Panc1 (cell line): ENCODE measurements around the gene KCNAB1. TPM values are rescaled to one million over a fixed set of nuclear protein-coding genes. Genes with fewer than 3 reads are reported as not detected.

ENCODE experiments used
- ATAC-seq: fragments of 200-7000 bp; cut with Tn5 transposase; 2 replicates; pipeline ENCODE4 v1.9.1; 2020; ENCODE audit warnings: mild to moderate bottlenecking, moderate library complexity
- BruUV-seq: library from RNA; stranded (reverse); fragments of 400-500 nt; replicated peaks from 2 replicates; lab custom pipeline; 2021; lab: Mats Ljungman, UMichigan
- CTCF ChIA-PET: fragments of 300-600 bp; sonication (Branson Sonifier 250); formaldehyde crosslinking; loops from one replicate; lab custom pipeline; 2022; ENCODE audit warnings: antibody characterized with exemption; lab: Charles Lee
- POLR2A ChIA-PET: fragments of 300-600 bp; sonication (Branson Sonifier 250); formaldehyde crosslinking; loops from one replicate; lab custom pipeline; 2022; ENCODE audit warnings: antibody characterized with exemption; lab: Charles Lee
- DNase-seq: peaks from one replicate; pipeline ENCODE4 v3.0.0-alpha.2; 2010; ENCODE audit warnings: low read depth, low spot score
- H3K27ac ChIP-seq: 2 replicates; pipeline ENCODE4 v1.5.1; 2011; ENCODE audit warnings: mild to moderate bottlenecking, low read length, inconsistent platforms
- H3K27me3 ChIP-seq: fragments of 200-500 bp; sonication (Bioruptor generic); 2 replicates; pipeline ENCODE4 v1.6.0; 2014; ENCODE audit warnings: low read length, inconsistent platforms; ENCODE audit not compliant: control insufficient read depth, insufficient read depth
- H3K36me3 ChIP-seq: fragments of 200-500 bp; sonication (Bioruptor generic); 2 replicates; pipeline ENCODE4 v1.5.1; 2014; ENCODE audit warnings: inconsistent platforms, mild to moderate bottlenecking, low read length, moderate library complexity; ENCODE audit not compliant: control insufficient read depth, insufficient read depth
- H3K4me1 ChIP-seq: 2 replicates; pipeline ENCODE4 v1.5.1; 2011; ENCODE audit warnings: inconsistent platforms, mild to moderate bottlenecking, low read length, moderate library complexity; ENCODE audit not compliant: control insufficient read depth, insufficient read depth
- H3K4me3 ChIP-seq, 2 experiments: 2 replicates each; pipeline ENCODE4 v1.5.1; 2011 to 2012; ENCODE audit warnings: low read depth in 2 of 2, low read length in 2 of 2, mild to moderate bottlenecking in 2 of 2, inconsistent platforms in 1 of 2, moderate library complexity in 1 of 2
- H3K9me3 ChIP-seq: fragments of 200-500 bp; sonication (Bioruptor generic); 2 replicates; pipeline ENCODE4 v1.5.1; 2014; ENCODE audit warnings: low read depth, mild to moderate bottlenecking, inconsistent platforms, low read length, moderate library complexity; ENCODE audit not compliant: control insufficient read depth, insufficient read depth
- POLR2AphosphoS5 ChIP-seq: IDR thresholded peaks from 2 replicates; pipeline ENCODE4 v1.6.1; 2012; ENCODE audit warnings: mild to moderate bottlenecking, low read depth, low read length, moderate library complexity
- SIN3A ChIP-seq: IDR thresholded peaks from 2 replicates; pipeline ENCODE4 v1.6.1; 2012; ENCODE audit warnings: low read depth, mild to moderate bottlenecking, low read length, moderate library complexity, borderline replicate concordance; ENCODE audit not compliant: insufficient read depth
- TCF7L2 ChIP-seq: IDR thresholded peaks from 2 replicates; pipeline ENCODE4 v1.6.1; 2011; ENCODE audit warnings: mild to moderate bottlenecking, low read depth, low read length, inconsistent platforms
- in situ Hi-C: cut with HindIII; loops from 2 replicates; pipeline ENCODE4 v1.10.0; 2016; ENCODE audit warnings: low sequenced_read_pairs, low pct_unique_long_range_greater_than_20kb
- intact Hi-C: fragments of 100-400 bp; cut with micrococcal nuclease; formaldehyde crosslinking; loops from one replicate; pipeline ENCODE4 v1.10.0; 2022; ENCODE audit not compliant: unreplicated experiment
- total RNA-seq: library from RNA; stranded (reverse); gene quantifications from one replicate; pipeline ENCODE4 v1.2.1, GENCODE V29; 2021; ENCODE audit not compliant: unreplicated experiment
- TF ChIP-seq, protein P1 (sequence below), 2 experiments: IDR thresholded peaks; 2 replicates each; pipeline ENCODE4 v1.6.1; 2011 to 2012; ENCODE audit warnings: low read depth in 2 of 2, control low read depth in 1 of 2, low read length in 1 of 2, mild to moderate bottlenecking in 1 of 2, moderate library complexity in 1 of 2; ENCODE audit not compliant: insufficient read depth in 1 of 2
- TF ChIP-seq, protein P2 (sequence below): fragments of 450-650 bp; IDR thresholded peaks from 2 replicates; pipeline ENCODE4 v1.5.1; 2017; ENCODE audit warnings: mild to moderate bottlenecking

Gene KCNAB1
- total RNA-seq, 1 experiment from 2014 or later, result not detected

DNA sequence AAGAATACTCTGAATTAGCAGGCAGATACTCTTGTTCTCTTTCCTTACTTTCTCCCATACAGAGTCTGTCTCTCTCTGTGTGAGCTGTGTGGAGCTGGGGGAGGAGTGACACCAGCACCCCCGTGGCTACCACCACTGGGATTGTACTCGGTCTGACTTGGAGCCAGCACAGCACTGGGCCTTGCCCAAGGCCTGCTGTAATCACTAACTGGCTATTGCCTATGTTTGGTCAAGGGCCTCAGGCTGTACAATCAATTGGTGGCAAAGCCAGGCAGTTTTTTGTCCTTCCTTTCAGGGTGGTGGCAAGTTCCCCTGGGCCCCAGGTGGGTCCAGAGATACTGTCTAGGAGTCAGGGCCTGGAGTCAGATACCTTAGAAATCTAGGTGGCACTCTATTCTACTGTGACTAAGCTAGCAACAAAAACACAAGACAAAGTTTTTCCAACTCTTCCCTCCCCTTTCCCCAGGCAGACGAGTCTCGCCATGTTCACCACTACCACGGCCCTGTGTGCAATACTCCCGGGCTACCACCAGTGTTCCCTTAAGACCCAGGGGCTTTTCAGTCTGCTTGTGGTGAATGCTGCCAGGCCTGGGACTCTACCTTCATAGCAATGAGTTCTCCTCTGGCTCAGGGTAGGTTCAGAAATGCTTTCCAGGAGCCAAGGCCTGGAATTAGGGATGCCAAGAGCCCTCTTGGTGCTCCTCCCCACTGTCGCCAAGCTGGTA is 151.8 kb downstream of the KCNAB1 start:
- in situ Hi-C loops (no loop called here), intact Hi-C loops (no loop called here)
- Histone ChIP-seq H3K27me3 (no peaks in the 10 kb centered on the region), H3K4me3 (no peak overlapping the region), H3K36me3 (no peaks in the 10 kb centered on the region), H3K9me3 (no peaks in the 10 kb centered on the region), H3K4me1 (no peaks in the 10 kb centered on the region), H3K27ac (no peak overlapping the region)
- DNase-seq (no peak), ATAC-seq (no peak)
- CTCF ChIA-PET, result no interaction called here
- BruUV-seq, result no TSS peak
- no peak for TF ChIP-seq SIN3A
- TF ChIP-seq POLR2AphosphoS5, result no peak
- TF ChIP-seq, protein P1, sequence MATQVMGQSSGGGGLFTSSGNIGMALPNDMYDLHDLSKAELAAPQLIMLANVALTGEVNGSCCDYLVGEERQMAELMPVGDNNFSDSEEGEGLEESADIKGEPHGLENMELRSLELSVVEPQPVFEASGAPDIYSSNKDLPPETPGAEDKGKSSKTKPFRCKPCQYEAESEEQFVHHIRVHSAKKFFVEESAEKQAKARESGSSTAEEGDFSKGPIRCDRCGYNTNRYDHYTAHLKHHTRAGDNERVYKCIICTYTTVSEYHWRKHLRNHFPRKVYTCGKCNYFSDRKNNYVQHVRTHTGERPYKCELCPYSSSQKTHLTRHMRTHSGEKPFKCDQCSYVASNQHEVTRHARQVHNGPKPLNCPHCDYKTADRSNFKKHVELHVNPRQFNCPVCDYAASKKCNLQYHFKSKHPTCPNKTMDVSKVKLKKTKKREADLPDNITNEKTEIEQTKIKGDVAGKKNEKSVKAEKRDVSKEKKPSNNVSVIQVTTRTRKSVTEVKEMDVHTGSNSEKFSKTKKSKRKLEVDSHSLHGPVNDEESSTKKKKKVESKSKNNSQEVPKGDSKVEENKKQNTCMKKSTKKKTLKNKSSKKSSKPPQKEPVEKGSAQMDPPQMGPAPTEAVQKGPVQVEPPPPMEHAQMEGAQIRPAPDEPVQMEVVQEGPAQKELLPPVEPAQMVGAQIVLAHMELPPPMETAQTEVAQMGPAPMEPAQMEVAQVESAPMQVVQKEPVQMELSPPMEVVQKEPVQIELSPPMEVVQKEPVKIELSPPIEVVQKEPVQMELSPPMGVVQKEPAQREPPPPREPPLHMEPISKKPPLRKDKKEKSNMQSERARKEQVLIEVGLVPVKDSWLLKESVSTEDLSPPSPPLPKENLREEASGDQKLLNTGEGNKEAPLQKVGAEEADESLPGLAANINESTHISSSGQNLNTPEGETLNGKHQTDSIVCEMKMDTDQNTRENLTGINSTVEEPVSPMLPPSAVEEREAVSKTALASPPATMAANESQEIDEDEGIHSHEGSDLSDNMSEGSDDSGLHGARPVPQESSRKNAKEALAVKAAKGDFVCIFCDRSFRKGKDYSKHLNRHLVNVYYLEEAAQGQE (IDR thresholded peaks at IDR 0.05; ENCODE audit: insufficient read depth in 1 of 2, low read depth in 2 of 2, low read length in 1 of 2), result no peak
- no peak for TF ChIP-seq TCF7L2
- TF ChIP-seq, protein P2, sequence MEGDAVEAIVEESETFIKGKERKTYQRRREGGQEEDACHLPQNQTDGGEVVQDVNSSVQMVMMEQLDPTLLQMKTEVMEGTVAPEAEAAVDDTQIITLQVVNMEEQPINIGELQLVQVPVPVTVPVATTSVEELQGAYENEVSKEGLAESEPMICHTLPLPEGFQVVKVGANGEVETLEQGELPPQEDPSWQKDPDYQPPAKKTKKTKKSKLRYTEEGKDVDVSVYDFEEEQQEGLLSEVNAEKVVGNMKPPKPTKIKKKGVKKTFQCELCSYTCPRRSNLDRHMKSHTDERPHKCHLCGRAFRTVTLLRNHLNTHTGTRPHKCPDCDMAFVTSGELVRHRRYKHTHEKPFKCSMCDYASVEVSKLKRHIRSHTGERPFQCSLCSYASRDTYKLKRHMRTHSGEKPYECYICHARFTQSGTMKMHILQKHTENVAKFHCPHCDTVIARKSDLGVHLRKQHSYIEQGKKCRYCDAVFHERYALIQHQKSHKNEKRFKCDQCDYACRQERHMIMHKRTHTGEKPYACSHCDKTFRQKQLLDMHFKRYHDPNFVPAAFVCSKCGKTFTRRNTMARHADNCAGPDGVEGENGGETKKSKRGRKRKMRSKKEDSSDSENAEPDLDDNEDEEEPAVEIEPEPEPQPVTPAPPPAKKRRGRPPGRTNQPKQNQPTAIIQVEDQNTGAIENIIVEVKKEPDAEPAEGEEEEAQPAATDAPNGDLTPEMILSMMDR, result no peak
- POLR2A ChIA-PET, result no interaction called here

DNA sequence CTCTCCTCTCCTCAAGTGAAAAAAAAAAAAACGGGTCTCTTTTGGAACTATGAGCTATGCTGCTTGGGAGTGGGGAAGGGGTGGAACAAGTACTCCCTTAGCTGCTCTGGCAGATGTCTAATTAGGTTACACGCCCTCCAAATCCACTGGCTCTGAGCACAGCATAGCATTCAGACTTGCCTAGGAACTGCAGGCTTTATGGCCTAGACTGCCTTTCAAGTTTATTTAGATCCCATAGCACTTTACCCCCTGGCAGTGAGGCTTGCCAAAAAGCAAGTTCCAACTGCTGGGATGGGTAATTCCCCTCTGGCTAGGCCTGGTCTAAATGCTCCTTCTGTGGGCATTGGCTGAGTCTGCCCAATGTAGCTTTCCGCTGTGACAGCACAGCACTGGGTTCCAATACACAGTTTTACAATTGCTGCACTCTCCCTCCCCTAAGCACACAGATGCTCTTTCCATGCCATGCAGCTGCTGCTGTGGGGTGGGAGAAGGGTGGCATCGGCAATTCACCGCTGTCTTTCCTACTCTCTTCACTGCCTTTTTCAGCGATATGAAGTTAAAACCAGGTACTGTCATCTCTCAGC is 152.8 kb downstream of the KCNAB1 start:
- no peak overlapping the region for H3K4me3 ChIP-seq
- no TSS peak for BruUV-seq

More for the DNA sequence above, 152.8 kb downstream of the KCNAB1 start:
- intact Hi-C loops, result no loop called here
- no peaks in the 10 kb centered on the region for H3K36me3 ChIP-seq
- ATAC-seq, result no peak
- DNase-seq, result no peak
- ChIA-PET POLR2A (no interaction called here), CTCF (no interaction called here)
- no peak overlapping the region for H3K27ac ChIP-seq
- H3K9me3 ChIP-seq, result no peaks in the 10 kb centered on the region
- in situ Hi-C loops, result no loop called here
- TF ChIP-seq TCF7L2 (no peak), SIN3A (no peak), POLR2AphosphoS5 (no peak)
- TF ChIP-seq, protein P1 (IDR thresholded peaks at IDR 0.05; ENCODE audit: insufficient read depth in 1 of 2, low read depth in 2 of 2, low read length in 1 of 2), result no peak
- TF ChIP-seq, protein P2, result no peak
- H3K4me1 ChIP-seq, result no peaks in the 10 kb centered on the region
- H3K27me3 ChIP-seq, result no peaks in the 10 kb centered on the region
